Upper lobe of right lung (tissue), 1 donor: ENCODE results near the gene IQUB. TPM values are rescaled to one million over a fixed set of nuclear protein-coding genes. Genes with fewer than 3 reads are reported as not detected.

Source experiments
- ATAC-seq: fragments of 200-7000 bp; cut with Tn5 transposase; one replicate; pipeline ENCODE4 v1.9.1; 2020; ENCODE audit warnings: mild to moderate bottlenecking, moderate library complexity
- DNase-seq: peaks from one replicate; pipeline ENCODE4 v3.0.0-alpha.2; 2020
- H3K27ac ChIP-seq: fragments of 200-600 bp; one replicate; pipeline ENCODE4 v1.8.0; 2022
- H3K27me3 ChIP-seq: fragments of 200-600 bp; one replicate; pipeline ENCODE4 v1.8.0; 2022; ENCODE audit warnings: mild to moderate bottlenecking
- H3K36me3 ChIP-seq: fragments of 200-600 bp; one replicate; pipeline ENCODE4 v1.8.0; 2022
- H3K4me1 ChIP-seq: fragments of 200-600 bp; one replicate; pipeline ENCODE4 v1.8.0; 2022
- H3K4me3 ChIP-seq: fragments of 200-600 bp; one replicate; pipeline ENCODE4 v1.8.0; 2022; ENCODE audit warnings: mild to moderate bottlenecking
- H3K9me3 ChIP-seq: fragments of 200-600 bp; one replicate; pipeline ENCODE4 v1.8.0; 2022
- intact Hi-C: fragments of 100-400 bp; cut with DNase I; formaldehyde crosslinking; loops from one replicate; pipeline ENCODE4 v1.11.0; 2022
- total RNA-seq: library from RNA; stranded (reverse); fragmentation: NEBNext Ultra II Directional; extraction: Animal tissue kit (Norgen Biotek cat#: 25700); gene quantifications from one replicate; pipeline ENCODE4 v1.2.1, GENCODE V29; 2021
- TF ChIP-seq, protein P1 (sequence below): fragments of 200-600 bp; IDR thresholded peaks from one replicate; pipeline ENCODE4 v1.8.0; 2022; ENCODE audit warnings: antibody characterized with exemption
- donor health status: DM: no; HTN: yes; CAD: no; lungs with severe emphysema.

The IQUB gene
- total RNA-seq, 1 donor from 2014 or later, result 0.75 TPM

DNA sequence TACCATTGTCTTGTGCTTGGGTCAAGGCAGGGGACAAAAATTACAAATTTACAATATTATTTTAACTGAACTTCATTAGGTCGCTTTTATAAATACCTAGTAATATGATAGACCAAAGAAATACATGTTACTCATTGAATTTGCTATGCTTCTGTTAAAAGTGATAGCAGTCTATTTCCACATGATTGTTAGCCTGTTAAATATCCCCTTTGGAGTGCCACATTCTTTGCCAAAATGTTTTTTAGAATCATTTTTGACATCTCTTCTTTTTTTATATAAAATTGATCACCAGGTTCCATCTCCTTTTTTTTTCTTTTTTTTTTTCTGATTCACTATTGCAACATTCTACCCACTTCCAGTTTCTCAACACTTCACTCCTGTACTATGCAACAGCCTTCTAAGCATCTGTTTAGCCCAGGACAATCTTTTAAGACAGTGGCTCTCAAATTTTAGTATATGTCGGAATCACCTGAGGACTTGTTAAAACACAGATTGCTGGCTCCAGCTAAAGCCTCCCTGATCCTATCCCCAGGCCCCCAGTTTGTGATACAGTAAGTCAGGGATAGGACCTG is 39.6 kb upstream of the IQUB start:
- no peaks in the 10 kb centered on the region for H3K36me3 ChIP-seq
- H3K27ac ChIP-seq, result no peak overlapping the region
- H3K4me1 ChIP-seq, result no peaks in the 10 kb centered on the region
- TF ChIP-seq, protein P1, sequence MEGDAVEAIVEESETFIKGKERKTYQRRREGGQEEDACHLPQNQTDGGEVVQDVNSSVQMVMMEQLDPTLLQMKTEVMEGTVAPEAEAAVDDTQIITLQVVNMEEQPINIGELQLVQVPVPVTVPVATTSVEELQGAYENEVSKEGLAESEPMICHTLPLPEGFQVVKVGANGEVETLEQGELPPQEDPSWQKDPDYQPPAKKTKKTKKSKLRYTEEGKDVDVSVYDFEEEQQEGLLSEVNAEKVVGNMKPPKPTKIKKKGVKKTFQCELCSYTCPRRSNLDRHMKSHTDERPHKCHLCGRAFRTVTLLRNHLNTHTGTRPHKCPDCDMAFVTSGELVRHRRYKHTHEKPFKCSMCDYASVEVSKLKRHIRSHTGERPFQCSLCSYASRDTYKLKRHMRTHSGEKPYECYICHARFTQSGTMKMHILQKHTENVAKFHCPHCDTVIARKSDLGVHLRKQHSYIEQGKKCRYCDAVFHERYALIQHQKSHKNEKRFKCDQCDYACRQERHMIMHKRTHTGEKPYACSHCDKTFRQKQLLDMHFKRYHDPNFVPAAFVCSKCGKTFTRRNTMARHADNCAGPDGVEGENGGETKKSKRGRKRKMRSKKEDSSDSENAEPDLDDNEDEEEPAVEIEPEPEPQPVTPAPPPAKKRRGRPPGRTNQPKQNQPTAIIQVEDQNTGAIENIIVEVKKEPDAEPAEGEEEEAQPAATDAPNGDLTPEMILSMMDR, result no peak
- ATAC-seq, result no peak
- no peak overlapping the region for H3K4me3 ChIP-seq
- no peaks in the 10 kb centered on the region for H3K27me3 ChIP-seq
- intact Hi-C loops, result no loop called here
- DNase-seq, result no peak
- no peaks in the 10 kb centered on the region for H3K9me3 ChIP-seq

DNA sequence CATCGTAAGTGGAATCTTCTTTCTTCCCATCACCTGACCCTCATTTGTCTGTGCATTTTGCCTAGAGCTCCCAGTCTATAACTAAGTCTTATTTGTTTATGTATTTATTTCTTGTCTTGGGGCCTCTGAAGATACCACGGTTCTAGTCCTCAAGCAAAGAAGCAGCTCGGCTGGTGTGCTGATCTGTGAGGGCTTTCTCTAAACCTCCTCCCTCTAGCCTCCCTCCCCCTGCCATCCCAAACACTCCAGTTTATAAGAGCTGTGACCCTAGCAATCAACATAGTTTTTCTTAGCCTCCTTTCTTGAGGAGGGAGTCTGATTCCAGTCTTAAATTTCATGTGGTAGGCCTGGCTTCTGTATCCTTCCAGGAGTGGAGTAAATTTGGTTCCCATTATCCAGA is 38.9 kb upstream of the IQUB start:
- TF ChIP-seq, protein P1, result no peak
- H3K27ac ChIP-seq, result no peak overlapping the region
- intact Hi-C loops, result no loop called here
- H3K4me3 ChIP-seq, result no peak overlapping the region
- H3K36me3 ChIP-seq, result no peaks in the 10 kb centered on the region
- H3K4me1 ChIP-seq, result no peaks in the 10 kb centered on the region
- H3K27me3 ChIP-seq, result no peaks in the 10 kb centered on the region
- DNase-seq (no peak), ATAC-seq (no peak)
- no peaks in the 10 kb centered on the region for H3K9me3 ChIP-seq

DNA sequence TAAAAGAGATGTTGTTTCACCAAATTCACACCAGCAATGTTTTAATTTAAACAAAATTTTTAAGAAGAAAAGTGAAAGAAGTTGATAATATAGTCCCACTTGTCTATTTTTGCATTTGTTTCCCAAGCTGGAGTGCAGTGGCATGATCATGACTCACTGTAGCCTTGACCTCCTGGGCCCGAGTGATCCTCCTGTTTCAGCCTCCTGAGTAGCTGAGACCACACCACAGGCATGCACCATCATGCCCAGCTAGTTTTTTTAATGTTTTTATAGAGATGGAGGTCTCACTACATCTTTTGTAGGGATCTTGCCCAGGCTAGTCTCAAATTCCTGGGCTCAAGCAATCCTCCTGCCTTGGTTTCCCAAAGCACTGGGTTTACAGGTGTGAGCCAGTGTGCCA is 37.3 kb upstream of the IQUB start:
- no peaks in the 10 kb centered on the region for H3K27me3 ChIP-seq
- DNase-seq, result no peak
- intact Hi-C loops, result no loop called here
- no peak for ATAC-seq
- H3K4me3 ChIP-seq, result no peak overlapping the region
- no peaks in the 10 kb centered on the region for H3K9me3 ChIP-seq
- no peaks in the 10 kb centered on the region for H3K4me1 ChIP-seq
- no peak overlapping the region for H3K27ac ChIP-seq
- TF ChIP-seq, protein P1, result no peak
- H3K36me3 ChIP-seq, result no peaks in the 10 kb centered on the region

DNA sequence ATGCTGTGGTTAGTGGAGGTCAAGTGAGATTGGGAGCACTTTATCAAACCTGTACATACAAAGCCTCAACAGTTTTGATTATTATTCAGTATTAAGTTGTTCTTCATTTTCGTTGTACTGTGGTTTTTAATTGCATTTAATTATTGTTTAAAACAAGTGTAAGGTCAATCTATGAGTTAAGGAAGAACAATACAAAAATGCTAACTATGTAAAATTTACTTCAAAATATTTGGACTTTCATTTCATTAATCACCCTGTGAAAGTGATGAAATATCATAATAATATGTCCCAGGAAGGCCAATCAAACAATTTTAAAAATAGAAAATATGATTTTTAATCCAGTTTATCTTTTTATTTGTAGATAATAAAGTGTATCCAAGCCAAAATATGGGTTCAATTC is 36.8 kb upstream of the IQUB start:
- Histone ChIP-seq H3K36me3 (no peaks in the 10 kb centered on the region), H3K9me3 (no peaks in the 10 kb centered on the region), H3K4me1 (no peaks in the 10 kb centered on the region), H3K27ac (no peak overlapping the region), H3K27me3 (no peaks in the 10 kb centered on the region), H3K4me3 (no peak overlapping the region)
- no peak for DNase-seq
- no peak for ATAC-seq
- TF ChIP-seq, protein P1, result no peak
- intact Hi-C loops, result no loop called here

DNA sequence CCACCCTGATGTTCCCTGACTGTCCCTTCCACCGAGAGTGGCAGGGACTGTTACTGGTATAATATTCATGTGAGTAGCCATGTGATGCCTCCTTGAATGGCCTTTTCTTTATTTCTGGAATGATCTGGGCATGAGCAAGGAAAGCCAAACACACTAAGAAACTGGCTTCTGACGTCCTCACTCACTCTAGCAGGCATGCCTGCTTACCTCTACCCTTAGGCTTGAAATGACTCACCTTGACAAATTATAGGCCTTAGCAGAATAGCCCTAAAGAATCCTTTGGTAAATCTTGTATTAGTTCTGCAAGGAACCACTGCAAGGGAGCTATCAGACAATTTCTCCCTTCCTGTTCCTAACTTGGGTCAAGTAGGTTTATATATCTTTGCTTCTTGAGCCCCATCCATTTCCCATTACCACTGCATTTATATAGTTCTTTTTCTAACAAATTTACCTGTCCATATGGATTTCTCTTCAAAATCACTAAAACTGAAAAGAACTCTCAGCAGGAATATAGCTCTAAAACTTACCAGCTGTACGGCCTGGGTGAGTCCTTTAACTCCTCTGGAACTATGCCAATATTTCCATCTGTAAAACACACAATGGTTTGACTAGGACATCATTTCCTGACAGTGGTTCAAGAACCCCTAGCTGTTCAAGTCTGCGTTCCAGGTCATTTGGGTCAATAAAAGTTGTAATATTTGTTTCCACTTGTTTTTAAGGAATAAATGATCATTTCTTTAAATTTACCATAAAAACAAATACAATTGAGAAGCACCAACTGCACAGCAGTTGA is 36.2 kb upstream of the IQUB start:
- intact Hi-C loops, result no loop called here
- Histone ChIP-seq H3K36me3 (no peaks in the 10 kb centered on the region), H3K4me1 (no peaks in the 10 kb centered on the region), H3K27me3 (no peaks in the 10 kb centered on the region), H3K4me3 (no peak overlapping the region), H3K9me3 (no peaks in the 10 kb centered on the region), H3K27ac (no peak overlapping the region)
- TF ChIP-seq, protein P1, result no peak
- ATAC-seq (no peak), DNase-seq (no peak)
